ENCODE data around the gene CD93.

CD93 gene

GRCh38 chr20:23086056-23086566 is at the start of gene CD93:
CD93 (minus strand) TSS chr20:23086324; CDS start chr20:23086192, 132 bp downstream.
- no peak for TF ChIP-seq GATA2 (IDR thresholded peaks at IDR 0.05; ENCODE audit: low read depth, low read length)
- TF ChIP-seq GATA3 (IDR thresholded peaks at IDR 0.05; ENCODE audit: low read depth, low read length), result no peak

GRCh38 chr20:23133560-23133998 is 47.5 kb upstream of the CD93 start:
- TF ChIP-seq GATA2 (IDR thresholded peaks at IDR 0.05; ENCODE audit: low read depth, low read length) (no peak), GATA3 (IDR thresholded peaks at IDR 0.05; ENCODE audit: low read depth, low read length) (no peak)

GRCh38 chr20:23132930-23133559 is 46.9 kb upstream of the CD93 start:
- no peak for TF ChIP-seq GATA3 (IDR thresholded peaks at IDR 0.05; ENCODE audit: low read depth, low read length)
- TF ChIP-seq GATA2 (IDR thresholded peaks at IDR 0.05; ENCODE audit: low read depth, low read length), result no peak

- TF ChIP-seq GATA3 (IDR thresholded peaks at IDR 0.05; ENCODE audit: low read depth, low read length), result no peak
- no peak for TF ChIP-seq GATA2 (IDR thresholded peaks at IDR 0.05; ENCODE audit: low read depth, low read length)
Measured at GRCh38 chr20:23132293-23132929, 46.3 kb upstream of the CD93 start.

- no peak for TF ChIP-seq GATA3 (IDR thresholded peaks at IDR 0.05; ENCODE audit: low read depth, low read length)
- TF ChIP-seq GATA2 (IDR thresholded peaks at IDR 0.05; ENCODE audit: low read depth, low read length), result no peak
Measured at GRCh38 chr20:23131766-23132165, 45.6 kb upstream of the CD93 start.

- TF ChIP-seq GATA3 (IDR thresholded peaks at IDR 0.05; ENCODE audit: low read depth, low read length) (no peak), GATA2 (IDR thresholded peaks at IDR 0.05; ENCODE audit: low read depth, low read length) (no peak)
Measured at GRCh38 chr20:23130622-23131140, 44.6 kb upstream of the CD93 start.

GRCh38 chr20:23129891-23130621 is 43.9 kb upstream of the CD93 start:
- TF ChIP-seq GATA3 (IDR thresholded peaks at IDR 0.05; ENCODE audit: low read depth, low read length), result no peak
- TF ChIP-seq GATA2 (IDR thresholded peaks at IDR 0.05; ENCODE audit: low read depth, low read length), result no peak

- TF ChIP-seq GATA3 (IDR thresholded peaks at IDR 0.05; ENCODE audit: low read depth, low read length), result no peak
Measured at GRCh38 chr20:23129266-23129665, 43.1 kb upstream of the CD93 start.

- TF ChIP-seq GATA2 (IDR thresholded peaks at IDR 0.05; ENCODE audit: low read depth, low read length) (no peak), GATA3 (IDR thresholded peaks at IDR 0.05; ENCODE audit: low read depth, low read length) (no peak)
Measured at GRCh38 chr20:23128461-23129125, 42.5 kb upstream of the CD93 start.

GRCh38 chr20:23127506-23128279 is 41.6 kb upstream of the CD93 start:
- TF ChIP-seq GATA3 (IDR thresholded peaks at IDR 0.05; ENCODE audit: low read depth, low read length) (no peak), GATA2 (IDR thresholded peaks at IDR 0.05; ENCODE audit: low read depth, low read length) (no peak)

GRCh38 chr20:23126281-23127061 is 40.3 kb upstream of the CD93 start:
- TF ChIP-seq GATA3 (IDR thresholded peaks at IDR 0.05; ENCODE audit: low read depth, low read length) (no peak), GATA2 (IDR thresholded peaks at IDR 0.05; ENCODE audit: low read depth, low read length) (no peak)

- TF ChIP-seq GATA2 (IDR thresholded peaks at IDR 0.05; ENCODE audit: low read depth, low read length) (no peak), GATA3 (IDR thresholded peaks at IDR 0.05; ENCODE audit: low read depth, low read length) (no peak)
Measured at GRCh38 chr20:23125625-23126191, 39.6 kb upstream of the CD93 start.

Data from SH-SY5Y (cell line).